ENCODE measurements around the gene MND1.
"Not testable (repeated sequence)": the region's sequence is repeated elsewhere in the genome, so short reads cannot be mapped to it uniquely, and the experiment has no call there.

Gene MND1

DNA sequence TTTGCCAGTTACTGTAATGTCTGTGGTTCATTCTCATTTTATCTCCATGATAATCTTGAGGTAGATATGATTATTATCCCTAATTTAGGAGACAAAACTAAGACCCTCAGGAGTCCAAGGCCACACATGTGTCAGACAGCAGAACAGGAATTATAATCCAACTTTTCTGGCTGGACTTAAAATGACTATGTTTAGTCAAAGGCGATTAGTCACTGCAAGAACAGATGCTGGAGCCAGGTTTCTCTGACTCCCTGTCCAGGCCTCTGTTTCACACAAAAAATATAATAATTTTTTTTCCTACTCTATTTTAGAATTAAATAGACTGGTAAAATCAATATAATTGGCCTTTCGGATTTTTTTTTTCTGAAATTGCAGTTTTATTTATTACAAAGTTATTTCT lies 64.9 kb downstream of the MND1 start:
- DNase-seq (ENCODE audit: low spot score): no peak
- Histone ChIP-seq H3K4me3 (no peak overlapping the region), H3K27ac (peak overlapping the region in 1 of 2 donors; percentile 1)
- TF ChIP-seq, protein P1, sequence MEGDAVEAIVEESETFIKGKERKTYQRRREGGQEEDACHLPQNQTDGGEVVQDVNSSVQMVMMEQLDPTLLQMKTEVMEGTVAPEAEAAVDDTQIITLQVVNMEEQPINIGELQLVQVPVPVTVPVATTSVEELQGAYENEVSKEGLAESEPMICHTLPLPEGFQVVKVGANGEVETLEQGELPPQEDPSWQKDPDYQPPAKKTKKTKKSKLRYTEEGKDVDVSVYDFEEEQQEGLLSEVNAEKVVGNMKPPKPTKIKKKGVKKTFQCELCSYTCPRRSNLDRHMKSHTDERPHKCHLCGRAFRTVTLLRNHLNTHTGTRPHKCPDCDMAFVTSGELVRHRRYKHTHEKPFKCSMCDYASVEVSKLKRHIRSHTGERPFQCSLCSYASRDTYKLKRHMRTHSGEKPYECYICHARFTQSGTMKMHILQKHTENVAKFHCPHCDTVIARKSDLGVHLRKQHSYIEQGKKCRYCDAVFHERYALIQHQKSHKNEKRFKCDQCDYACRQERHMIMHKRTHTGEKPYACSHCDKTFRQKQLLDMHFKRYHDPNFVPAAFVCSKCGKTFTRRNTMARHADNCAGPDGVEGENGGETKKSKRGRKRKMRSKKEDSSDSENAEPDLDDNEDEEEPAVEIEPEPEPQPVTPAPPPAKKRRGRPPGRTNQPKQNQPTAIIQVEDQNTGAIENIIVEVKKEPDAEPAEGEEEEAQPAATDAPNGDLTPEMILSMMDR (IDR thresholded peaks at IDR 0.05): no peak

DNA sequence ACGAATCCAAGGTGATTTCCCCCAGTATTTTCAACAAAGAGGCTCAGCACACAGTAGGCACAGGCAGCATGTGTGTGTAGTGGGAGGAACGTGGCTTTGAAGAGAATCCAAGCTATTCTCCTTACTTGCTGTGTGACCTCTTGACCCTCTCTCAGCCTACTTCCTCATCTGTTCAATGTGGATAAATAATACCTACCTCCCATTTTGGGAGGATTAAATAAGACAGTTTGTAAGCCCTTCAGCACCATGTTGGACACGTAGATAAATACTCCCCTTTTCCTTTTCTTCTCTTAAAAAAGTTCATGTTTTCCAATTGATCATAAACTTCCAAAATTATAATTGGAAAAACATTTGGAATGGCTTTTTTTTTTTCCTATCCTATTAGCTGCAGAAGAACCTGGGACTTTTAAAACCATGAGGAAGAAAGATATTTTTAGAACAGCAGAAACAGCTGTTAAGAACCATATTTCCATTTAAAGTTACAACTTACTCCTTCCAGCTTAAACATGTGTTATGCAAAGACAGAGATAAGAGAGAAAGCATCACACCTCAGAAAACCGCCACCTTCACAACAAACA lies 65.5 kb downstream of the MND1 start:
- TF ChIP-seq, protein P1 (IDR thresholded peaks at IDR 0.05): no peak
- DNase-seq (ENCODE audit: low spot score): no peak
- Histone ChIP-seq H3K4me3 (no peak overlapping the region), H3K27ac (peak overlapping the region; percentile 1 to 52)

DNA sequence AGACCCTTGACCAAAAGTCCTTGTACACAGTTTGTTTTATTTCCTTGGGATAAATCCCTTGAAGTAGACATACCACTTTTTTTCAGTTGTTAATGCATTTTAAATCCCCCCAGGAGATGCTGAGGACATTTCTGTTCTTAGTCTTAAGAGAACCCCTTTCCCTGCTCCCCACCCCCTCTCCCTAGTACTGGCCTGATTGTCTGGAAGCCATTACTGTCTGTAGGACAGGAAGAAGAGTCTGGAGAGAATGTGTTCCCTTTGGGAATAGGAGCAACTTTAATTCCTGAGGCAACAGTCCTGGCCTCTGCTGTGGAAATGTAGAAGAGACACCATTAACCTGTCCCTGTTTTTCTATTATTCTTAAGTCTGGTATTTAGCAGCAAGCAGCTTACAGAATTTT lies 69.4 kb downstream of the MND1 start:
- DNase-seq (ENCODE audit: low spot score): no peak
- no peak overlapping the region for H3K27ac ChIP-seq
- TF ChIP-seq, protein P1 (IDR thresholded peaks at IDR 0.05): no peak
- H3K4me3 ChIP-seq: no peak overlapping the region

DNA sequence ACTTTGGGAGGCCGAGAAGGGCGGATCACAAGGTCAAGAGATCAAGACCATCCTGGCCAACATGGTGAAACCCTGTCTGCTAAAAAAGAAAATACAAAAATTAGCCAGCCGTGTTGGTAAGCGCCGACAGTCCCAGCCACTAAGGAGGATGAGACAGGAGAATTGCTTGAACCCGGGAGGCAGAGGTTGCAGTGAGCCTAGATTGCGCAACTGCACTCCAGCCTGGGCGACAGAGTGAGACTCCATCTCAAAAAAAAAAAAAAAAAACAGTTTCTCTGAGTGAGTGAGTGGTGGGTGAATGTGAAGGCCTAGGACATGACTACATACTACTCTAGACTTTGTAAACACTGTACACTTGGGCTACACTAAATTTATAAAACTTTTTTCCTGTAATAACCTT lies 72.0 kb downstream of the MND1 start:
- H3K27ac ChIP-seq; DNase-seq (ENCODE audit: low spot score); H3K4me3 ChIP-seq: not testable (repeated sequence)

DNA sequence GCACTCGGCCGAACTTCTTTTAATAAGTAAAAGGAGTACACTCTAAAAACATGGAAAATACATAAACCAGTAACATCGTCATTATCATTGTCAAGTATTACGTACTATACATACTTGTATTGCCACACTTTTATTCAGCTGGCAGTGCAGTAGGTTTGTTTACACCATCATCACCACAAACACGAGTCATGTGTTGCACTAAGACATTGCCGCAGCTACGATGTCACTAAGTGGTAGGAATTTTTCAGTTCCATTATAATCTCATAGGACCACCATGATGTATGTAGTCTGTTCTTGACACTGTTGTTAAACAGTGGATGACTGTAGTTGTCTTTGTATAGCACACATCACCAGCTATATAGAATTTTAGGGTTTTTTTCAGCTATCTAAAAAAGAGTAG lies 73.6 kb downstream of the MND1 start:
- TF ChIP-seq, protein P1 (IDR thresholded peaks at IDR 0.05): no peak
- no peak for DNase-seq (ENCODE audit: low spot score)
- no peak overlapping the region for H3K27ac ChIP-seq
- no peak overlapping the region for H3K4me3 ChIP-seq

DNA sequence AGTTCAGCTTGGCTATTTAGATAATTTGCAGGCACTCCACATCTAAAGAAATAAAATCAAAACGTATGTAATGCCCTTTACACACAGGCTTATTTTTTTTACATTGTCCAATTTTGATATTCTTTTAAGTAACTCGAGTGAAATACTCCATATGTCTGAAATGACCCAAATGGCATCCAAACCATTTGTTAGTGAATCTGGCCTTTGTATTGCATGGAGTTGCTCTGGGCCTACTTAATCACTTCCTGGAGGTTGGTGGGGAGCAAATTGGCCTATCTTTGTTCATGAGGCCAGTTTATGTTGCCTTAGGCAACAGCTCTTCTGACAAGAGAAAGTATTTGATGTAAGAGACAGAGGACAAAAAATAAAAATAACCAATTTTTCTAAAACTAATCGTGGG lies 74.1 kb downstream of the MND1 start:
- TF ChIP-seq, protein P1 (IDR thresholded peaks at IDR 0.05): no peak
- DNase-seq (ENCODE audit: low spot score): no peak
- Histone ChIP-seq H3K4me3 (no peak overlapping the region), H3K27ac (no peak overlapping the region)

DNA sequence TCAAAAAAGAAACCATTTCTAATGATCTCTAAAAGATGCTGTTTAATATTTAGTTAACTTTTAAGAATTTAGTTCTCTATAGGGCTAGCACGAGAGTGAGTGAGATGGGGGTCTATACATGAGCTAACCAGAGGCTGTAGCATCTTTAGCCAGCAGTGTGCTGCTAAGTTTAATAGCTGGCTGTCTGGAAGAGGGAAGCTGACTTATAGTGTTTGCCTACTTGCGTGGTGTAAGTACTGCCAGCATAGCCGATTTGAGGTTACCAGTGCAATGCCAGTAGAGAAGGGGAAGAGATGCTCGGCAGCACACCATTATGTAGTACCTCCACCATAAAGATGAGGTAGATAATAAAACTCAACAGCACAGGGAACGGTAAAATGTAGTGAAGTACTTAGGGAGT lies 74.5 kb downstream of the MND1 start:
- no peak overlapping the region for H3K4me3 ChIP-seq
- TF ChIP-seq, protein P1 (IDR thresholded peaks at IDR 0.05): no peak
- no peak overlapping the region for H3K27ac ChIP-seq
- DNase-seq (ENCODE audit: low spot score): no peak

Data from coronary artery (tissue), 2 donors.